Effector CD8-positive, alpha-beta T cell (primary cell): Measurements from ENCODE around the gene S100A5.
"Not testable (repeated sequence)": the region's sequence is repeated elsewhere in the genome, so short reads cannot be mapped to it uniquely, and the experiment has no call there.

ENCODE experiments used
- DNase-seq: peaks from one replicate; lab custom pipeline; 2025; lab: John Stamatoyannopoulos, UW

Gene S100A5

DNA sequence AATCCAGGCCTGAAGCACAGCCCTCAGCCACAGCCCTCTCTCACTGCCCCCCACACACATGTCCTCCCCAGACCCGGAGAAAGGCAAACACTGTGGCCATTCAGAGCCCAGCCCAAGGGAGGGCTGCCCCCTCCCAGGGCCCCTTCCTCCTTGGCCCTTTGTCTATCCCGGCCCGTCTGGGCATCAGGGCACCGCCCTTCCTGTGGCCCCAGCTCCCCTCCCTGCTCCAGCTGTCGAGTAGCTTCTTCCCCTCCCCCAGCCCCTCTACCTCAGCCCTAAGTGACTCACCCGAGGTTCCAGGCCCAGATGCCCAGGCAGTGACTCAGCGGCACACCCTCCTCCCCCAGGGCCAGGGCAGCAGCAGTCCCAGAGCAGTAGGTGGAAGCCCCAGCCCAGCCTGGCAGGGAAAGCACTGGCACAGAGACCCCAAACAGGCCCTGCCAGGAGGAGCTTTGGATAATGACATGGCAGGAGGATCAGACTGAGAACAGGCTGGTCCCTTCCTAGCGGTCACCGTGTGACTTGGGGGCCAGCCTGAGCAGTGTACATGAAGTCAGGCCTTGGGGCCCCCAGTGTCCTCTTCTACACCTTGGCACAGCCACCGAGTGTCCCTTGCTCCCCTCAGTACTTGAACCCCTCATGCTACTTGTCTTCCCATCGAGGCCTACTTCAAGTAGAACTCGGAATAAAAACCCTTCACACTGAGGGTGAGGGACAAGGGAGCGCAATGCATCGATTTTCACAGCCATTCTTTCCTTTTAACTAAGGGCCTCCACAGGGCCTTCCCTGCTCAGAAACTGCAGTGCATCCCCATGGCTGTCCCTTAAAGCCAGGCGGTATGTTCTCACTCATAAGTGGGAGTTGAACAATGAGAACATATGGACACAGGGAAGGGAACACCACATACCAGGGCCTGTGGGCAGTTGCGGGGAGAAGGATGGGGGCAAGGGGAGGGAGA, 26.0 kb upstream of the S100A5 start:
- peak; percentile 7 for DNase-seq

DNA sequence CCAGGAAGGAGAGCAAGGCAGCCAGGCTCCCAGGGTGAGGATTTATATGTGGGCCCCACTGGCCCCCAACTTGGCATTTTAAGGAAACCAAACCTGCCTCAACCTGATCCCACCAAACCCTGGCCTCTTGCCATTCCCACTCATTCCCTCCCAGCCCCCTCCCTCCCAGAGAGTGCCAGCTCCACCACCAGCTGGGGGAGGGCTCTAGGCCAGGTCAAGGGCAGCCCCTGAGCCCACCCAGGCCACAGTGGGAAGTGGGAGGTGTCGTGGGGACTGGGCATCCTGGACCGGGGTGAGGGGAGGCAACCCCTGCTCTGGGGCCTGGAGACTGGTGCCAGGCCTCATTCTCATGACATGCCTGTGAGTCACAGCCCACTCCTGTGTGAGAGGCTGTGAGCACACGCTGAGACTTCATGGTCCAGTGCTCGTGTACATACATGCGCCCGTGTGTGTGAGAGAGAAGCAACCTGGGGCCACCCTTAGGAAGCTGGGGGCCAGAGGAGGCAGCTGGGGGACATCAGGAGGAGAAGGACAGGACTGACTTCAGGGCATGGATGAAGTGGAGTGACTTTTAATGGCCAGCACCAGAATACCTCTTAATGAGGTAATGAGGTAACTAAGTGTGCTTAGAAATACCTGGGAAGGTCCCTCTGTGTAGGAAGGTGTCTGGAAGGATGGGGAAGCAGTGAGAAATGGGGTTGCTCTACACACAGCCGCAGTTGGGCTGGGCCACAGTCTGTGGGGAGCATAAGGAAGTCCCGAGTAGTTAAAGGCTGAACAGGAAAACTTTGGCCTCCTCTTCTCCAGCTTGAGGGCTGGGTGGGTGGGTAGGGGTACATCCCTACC, 25.0 kb upstream of the S100A5 start, which contains the start of gene S100A2:
TSS of gene S100A2 (minus strand) at position 316 of the 846 bp plus-strand sequence. CDS start 1,967 bp downstream, outside the sequence.
- DNase-seq = no peak

DNA sequence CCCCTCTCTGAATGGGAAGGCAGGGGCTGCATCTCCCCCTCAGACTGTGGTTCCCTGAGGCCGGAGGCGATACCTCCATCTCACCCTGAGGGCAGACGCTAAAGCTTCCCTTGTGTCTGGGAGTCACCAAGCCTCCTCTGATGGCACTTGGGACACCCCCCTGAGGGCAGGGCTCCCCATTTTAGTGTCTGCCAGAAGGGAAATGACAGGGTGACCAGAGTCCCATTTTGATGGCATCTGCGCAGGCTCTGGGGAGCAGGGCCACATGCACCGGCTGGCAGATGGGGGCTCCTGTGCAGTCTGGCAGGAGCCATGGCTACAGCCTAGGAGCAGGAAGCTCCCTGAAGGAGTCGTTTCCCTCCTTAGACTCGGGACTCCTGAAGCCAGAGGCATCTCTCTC, 23.3 kb upstream of the S100A5 start:
- no peak for DNase-seq

DNA sequence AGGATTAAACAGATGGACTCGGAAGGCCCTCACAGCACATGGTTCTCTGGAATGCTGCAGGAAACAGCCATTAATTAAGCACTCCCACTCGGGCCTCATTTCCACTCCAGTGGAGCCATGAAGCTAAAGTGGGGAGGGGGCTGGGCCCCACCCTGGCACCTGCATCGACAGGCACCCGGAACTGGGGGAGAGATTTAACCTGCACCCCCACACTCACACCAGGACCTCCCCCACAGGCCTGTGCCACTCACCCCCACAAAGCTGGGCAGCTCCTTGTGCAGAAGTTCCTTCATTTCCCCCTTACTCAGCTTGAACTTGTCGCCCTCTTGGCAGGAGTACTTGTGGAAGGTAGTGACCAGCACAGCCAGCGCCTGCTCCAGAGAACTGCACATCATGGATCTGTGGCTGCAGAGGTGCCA, 22.8 kb upstream of the S100A5 start:
- no peak for DNase-seq

DNA sequence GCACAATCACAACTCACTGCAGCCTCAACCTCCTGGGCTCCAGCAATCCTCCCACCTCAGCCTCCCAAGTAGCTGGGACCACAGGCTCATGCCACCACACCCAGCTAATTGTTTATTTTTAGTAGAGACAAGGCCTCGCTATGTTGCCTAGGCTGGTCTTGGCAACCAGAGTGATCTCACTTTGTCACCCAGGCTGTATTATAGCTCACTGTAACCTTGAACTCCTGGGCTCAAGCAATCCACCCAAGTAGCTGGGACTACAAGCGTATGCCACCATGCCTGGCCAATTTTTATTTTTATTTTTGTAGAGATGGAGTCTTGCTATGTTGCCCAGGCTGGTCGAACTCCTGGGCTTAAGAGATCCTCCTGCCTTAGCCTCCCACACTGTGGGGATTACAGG, 21.3 kb upstream of the S100A5 start:
- DNase-seq = not testable (repeated sequence)

DNA sequence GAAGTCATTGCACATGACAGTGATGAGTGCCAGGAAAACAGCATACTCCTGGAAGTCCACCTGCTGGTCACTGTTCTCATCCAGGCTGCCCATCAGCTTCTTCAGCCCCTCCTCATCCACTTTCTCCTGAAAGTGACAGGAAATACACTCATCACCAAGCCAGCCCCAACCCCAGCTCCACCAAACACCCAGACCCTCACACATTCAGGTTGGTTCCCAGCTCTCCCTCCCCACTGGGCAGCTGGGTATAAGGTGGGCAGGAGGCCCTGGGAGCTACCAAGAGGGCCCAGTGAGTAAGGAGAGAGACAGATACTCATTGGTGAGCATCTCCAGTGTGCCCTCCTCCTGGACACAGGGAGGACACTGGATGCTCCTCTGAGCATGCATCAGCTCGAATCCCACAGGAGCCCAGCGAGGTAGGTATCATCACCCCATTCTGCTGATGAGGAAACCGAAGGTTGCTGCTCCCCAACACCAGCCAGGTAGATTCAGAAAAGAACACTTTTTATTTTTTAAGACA, 20.8 kb upstream of the S100A5 start:
- no peak for DNase-seq

DNA sequence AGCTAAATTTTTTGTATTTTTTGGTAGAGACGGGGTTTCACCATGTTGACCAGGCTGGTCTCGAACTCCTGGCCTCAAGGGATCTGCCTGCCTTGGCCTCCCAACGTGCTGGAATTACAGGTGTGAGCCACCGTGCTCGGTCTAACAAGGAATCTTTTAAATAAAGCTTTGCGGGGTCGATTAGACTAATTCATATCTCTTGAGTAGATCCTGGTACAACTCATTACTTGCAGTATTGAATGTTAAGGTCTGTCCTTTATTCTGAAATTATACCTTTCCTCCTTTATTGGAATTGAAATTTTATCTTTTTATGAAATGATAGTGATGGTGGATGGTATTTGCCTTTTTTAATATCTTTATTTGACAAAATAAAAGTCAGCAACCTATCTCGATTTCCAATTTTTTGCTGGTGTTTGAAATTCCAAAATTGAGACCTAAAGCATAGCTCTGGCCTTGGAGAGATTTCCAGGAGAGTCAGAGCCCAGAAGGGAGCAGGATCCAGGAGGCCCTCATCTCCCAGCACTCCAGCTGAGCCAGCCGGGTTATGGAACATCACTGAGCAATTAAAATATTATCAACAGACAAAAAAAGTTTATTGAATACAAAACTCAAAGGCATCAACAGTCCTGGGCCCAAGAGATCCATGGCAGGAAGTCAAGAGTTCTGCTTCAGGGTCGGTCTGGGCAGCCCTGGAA, 20.2 kb upstream of the S100A5 start:
- DNase-seq = no peak

DNA sequence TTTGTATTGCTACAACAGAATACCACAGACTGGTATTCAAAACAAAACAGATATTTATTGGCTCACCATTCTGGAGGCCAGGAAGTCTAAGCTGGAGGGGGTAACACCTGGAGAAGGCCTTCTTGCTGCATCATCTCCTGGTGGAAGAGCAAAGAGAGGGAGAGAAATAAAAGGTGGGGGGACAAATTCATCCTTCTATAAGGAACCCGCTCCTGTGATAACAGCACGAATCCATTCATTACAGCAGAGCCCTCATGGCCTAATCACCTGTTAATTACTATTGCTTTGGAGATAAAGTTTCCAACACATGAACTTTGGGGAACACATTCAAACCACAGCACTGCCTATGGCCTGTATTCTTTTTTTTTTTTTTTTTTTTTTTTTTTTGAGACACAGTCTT, 19.5 kb upstream of the S100A5 start:
- DNase-seq = no peak

DNA sequence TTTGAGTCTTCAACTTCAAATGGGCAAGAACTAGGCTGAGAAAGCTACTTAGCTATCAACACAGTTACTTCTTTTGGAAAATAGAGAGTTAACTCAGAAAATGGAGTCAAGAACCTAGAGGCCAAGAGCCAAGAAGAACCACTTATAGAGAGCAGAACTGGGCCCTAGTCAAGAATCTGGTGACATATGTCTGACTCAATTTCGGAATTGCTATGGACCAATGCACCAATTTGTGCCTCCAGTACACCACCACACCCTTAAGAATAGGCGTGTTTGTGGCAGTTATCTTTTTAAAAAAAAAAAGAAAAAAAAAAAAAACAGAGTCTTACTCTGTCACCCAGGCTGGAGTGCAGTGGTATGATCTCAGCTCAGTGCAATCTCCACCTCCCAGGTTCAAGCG, 17.1 kb upstream of the S100A5 start:
- DNase-seq = no peak

DNA sequence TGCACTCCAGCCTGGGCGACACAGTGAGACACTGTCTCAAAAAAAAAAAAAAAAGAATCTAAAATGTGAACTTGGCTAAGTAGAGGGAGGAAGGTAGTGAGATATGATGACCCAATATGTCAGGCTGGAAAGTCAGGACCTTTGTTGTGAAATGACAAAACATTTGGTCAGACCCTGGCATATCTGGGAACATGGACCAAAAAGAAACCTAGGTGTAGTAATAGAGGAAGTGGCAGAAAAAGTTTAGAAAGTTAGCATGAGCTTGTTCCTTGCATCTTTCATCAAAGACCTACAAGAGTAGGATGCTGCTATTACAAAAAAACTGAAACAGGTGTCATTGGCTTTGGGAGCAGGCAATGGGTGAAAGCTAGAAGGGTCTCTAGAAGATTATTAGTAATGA, 15.6 kb upstream of the S100A5 start:
- DNase-seq = no peak

DNA sequence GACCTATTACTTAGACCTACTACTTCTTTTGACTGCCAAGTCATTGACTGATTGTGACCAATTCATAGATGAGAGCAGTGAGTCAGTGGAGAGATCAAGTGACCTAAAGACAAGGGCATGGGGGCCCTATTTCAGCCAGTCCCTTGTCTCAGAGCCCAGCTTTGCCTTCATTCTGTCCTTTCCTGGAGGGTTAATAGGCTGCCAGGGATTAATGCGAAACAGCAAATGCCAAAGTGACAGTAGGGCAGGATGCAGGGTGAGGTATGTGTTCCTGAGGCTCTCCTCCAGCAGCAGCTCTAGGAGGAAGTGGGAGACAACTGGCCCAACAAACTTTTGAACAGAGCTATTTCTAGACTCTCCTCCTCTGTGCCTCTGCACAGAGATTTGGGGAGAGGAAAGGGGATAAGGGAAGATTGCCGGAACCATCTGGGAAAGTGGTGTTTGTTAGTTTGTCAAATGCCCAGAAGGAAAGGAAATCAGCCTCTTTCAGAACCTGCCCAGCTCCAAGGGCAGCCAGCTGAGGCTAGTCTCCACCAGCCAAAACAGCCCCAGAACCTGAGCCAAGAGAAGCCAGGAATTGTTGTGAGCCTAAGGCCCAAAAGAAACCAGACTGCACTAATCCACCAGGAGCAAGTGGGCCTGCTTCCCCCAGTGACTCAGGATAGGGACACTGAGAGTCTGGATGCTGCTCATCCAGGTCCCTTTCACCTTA, 13.3 kb upstream of the S100A5 start:
- no peak for DNase-seq

DNA sequence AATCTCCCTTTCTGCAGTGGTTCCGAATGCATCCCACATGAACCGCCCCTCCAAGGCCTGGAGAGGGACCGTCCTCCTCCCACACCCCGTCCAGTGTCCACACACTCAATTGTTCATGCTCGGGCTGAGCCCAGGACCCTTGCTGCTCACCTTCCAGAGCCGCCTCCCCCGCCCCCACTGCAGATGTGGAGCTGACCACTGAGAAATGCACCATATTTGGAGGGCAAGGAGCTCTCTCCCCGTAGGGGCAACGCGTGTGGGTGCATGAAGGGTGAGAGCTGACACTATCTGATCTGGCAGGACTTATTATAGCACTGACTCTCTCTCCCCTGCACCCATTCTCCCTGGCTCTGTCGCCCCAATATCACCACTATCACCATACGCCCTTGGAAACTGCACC, 12.4 kb upstream of the S100A5 start:
- no peak for DNase-seq

DNA sequence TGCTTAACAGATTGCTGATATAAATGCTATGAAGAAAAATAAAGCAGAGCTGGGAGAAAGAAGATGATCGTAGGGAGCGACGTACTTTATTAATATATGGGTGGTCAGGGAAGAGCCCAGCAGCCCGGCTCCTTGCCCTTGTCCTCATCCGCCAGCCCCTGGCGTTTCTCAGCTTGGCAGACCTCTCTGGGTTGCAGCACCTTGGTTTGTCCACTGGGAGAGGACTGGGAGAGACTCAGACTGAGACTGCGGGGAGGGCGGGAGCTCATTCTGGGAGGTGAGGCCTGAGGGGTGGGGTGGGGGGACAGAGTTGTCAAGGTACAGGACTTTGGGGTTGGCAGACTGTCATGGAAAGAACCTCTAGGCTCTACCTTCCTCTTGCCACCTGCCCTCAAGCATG, 11.6 kb upstream of the S100A5 start:
- DNase-seq = no peak

DNA sequence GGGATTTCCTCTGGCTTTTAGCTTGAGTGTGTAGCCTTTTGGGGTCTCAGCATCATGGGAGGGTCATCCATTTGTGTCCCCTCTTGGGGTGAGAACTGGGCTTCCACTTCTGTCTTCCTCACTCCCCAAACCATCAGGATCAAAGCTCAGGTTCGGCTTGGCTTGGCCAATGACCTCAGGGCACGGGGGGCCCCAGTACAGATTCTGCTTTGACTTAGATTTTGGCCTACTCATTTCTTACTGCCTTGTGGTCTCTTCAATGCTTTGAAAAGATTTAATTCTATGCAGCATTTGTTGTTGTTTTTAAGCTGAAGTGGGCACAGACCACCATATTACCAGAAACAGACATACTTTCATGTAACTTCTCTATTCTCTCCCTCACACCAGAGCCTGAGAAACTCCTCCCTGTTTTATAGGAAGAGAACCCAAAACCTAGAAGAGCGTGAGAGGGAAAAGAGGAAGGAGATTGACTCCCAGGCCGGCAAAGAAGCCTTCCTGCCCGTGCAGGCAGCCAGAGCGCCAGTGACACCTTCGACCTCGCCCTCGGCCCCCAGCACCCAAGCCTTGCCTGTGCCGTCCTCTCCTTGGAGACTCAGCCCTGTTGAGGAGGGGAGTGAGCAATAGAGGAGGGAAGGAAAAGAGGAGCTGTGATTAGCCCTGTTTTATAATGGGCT, 10.2 kb upstream of the S100A5 start:
- no peak for DNase-seq

DNA sequence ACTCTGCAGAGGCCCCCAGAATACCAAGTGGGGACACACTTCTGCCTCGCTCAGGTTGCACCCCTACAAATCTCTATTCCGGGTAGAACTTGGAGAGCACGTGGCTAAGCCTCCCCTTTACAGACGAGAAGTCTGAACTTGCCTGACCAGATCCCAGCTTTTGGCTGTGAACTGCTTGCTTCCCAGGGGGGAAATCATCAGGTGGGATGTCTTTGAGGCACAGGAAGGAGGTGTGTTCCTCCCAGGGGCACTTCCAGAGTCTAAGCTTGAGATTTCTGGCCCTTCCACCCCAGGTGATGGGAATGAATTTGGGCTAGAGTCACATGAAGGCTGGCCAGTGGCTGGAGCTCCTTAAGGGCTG, 9.6 kb upstream of the S100A5 start:
- no peak for DNase-seq

DNA sequence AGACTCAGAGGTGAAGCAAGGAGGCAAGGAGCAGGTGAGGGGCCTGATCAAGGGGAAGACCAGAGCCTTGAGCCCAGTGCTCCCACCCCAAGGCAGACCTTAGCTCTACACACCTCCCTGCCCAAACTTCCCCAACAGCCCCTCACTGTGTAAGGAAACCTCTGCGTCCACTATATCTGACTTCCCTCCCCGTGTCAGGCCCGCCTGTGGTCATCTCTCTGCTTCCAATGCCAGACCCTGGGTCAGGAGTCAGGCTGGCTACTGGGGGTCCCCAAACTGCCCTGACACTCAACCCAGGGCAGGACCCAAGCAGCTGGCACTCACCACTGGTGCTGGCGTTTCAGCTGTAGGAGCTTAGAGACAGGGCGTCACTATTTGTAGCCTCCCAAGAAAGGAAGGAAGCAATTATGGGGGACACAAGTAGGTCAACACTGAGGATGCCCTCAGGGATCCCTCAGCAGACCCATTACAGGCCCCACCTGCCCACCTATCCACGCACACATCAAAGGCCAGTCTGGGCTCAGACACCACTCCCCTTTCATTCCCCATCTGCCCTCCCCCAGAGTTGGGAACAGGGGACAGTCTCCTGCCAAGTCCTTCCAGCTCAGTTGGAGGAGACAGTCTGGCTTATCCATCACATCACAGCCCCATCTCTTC, 9.1 kb upstream of the S100A5 start:
- DNase-seq = no peak

DNA sequence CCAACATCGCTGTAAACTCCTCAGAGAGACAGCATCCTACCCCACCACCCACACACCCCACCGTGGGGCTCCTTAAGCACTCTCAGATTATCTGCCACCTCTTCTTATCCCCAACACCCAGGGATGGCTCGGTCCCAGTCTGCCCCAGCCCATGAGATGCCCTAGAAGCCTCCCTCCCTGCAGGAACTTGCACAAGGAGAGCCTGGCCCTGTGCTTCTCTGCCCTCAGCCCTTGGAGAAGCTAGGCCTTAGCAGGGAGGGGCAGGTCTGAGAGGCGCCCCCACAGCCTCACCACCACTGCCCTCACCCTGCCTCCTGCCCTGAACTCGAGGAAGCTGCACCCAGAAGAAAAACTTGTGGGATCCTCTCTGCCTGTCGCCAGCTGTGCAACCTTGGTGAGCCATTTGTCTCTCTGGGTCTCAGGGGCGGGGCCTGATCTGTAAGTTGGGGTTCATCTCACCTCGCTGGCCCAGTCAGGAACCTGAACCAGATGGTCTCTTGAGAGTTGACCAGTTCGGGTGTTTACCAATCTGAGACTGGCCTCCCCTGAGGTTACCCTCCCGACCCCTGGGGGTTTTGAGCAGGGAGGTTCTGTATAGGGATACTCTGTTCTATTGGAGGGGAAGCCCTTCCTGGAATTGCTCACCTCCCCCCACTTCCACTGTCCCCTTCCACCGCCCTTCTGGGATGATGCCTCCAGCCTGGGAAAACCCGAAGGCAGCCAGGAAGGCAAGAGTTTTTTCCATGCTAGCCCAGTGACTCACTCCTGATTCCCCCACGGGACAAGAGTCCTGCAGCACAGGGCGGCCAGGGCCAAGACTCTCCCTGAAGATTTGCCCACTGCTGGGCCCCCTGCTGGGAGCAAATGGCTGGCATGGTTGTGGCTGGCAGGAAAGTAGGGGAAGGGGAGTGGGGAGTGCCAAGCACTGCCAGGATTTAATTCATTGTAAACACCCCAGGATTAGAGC, 8.3 kb upstream of the S100A5 start, which contains the start of gene S100A3:
TSS of gene S100A3 (minus strand) at position 537 of the 967 bp plus-strand sequence. CDS start 773 bp downstream, outside the sequence.
- DNase-seq = no peak

DNA sequence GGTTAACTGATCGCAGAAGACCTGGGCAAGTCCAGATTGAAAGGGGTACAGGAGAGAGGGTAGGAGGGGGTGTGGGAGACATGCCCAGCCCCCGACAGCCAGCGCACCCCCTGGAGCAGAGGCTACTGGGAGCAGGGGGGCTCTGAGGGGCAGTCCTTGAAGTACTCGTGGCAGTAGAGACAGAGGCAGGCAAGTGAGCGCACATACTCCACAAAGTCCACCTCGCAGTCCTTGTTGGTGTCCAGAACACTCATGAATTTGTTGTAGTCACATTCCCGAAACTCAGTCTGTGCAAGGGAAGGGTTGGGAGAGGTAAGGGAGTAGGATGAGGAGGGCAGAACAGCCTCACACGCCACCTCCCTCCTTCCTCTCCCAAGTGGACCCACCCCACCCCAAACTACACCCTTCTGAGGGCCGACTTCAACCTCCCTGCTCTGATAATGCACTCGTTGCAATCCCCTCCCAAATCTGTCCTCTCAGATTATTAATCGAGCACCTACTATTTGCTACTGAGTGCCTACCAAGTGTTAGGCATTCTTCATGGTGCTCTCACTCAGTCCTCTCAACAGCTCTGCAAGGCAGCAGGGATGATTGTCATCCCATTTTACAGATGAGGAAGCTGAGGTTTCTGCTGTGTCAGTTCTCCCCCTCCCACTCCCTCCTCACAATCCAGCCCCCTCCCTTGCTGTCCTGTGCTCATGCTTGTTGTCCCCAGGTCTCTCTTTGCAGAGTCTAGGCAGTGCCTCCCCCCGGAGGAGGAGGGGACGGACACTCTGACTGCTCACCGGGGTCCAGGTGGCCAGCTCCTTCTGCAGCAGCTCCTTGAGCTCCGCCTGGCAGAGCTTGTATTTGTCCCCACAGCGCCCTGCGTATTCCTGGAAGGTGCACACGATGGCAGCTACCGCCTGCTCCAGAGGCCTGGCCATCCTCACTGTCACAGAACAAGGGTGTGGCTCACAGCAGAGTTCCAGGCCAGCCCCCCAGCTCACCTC, 7.1 kb upstream of the S100A5 start:
- DNase-seq = no peak
